ENCODE results near the gene RRP1. TPM values are rescaled to one million over a fixed set of nuclear protein-coding genes. Genes with fewer than 3 reads are reported as not detected.

RRP1 gene
- total RNA-seq, 1 experiment from 2014 or later = 76.7 TPM

GRCh38 chr21:43771698-43772424, 17.5 kb upstream of the RRP1 start:
- Histone ChIP-seq H2BK20ac (ENCODE audit: low read depth, low read length, poor library complexity, severe bottlenecking) (no peak overlapping the region), H3K9ac (ENCODE audit: extremely low read depth, insufficient read length, low read length) (no peak overlapping the region), H3K79me1 (ENCODE audit: insufficient read depth, low read depth, low read length, poor library complexity, severe bottlenecking) (no peaks in the 10 kb centered on the region), H4K8ac (replicated peaks; ENCODE audit: insufficient read length, low read depth, low read length) (no peak overlapping the region), H3K14ac (ENCODE audit: insufficient read depth, low read length) (no peak overlapping the region), H3K4me2 (ENCODE audit: insufficient read depth, insufficient read length, low read length) (no peak overlapping the region), H3K56ac (ENCODE audit: insufficient read length, low read depth, low read length) (no peak overlapping the region), H4K5ac (ENCODE audit: insufficient read length, low read depth, low read length) (no peak overlapping the region), H3K79me2 (ENCODE audit: insufficient read depth, low read length) (no peaks in the 10 kb centered on the region; the same call in 1 of the 2 replicates), H3K4me1 (ENCODE audit: insufficient read depth, low read length) (peaks cover 4% of the 10 kb centered on the region; the same call in 1 of the 2 replicates), H4K91ac (ENCODE audit: insufficient read length, low read depth, low read length) (no peak overlapping the region), H3K18ac (ENCODE audit: insufficient read length, low read depth, low read length) (no peak overlapping the region), H2AFZ (ENCODE audit: low read length) (no peak overlapping the region), H3K9me3 (ENCODE audit: control insufficient read depth, low read depth, low read length) (no peaks in the 10 kb centered on the region), H3K23me2 (ENCODE audit: insufficient read length, low read depth, low read length, poor library complexity, severe bottlenecking) (no peaks in the 10 kb centered on the region), H3K27me3 (ENCODE audit: insufficient read depth, low read length) (no peaks in the 10 kb centered on the region), H4K20me1 (ENCODE audit: control insufficient read depth, insufficient read depth, insufficient read length) (no peaks in the 10 kb centered on the region), H2BK120ac (ENCODE audit: low read depth, low read length, poor library complexity, severe bottlenecking) (no peak overlapping the region), H3K4ac (ENCODE audit: low read depth, low read length) (no peak overlapping the region), H2BK12ac (ENCODE audit: insufficient read length, low read depth, low read length) (no peak overlapping the region), H3K27ac (ENCODE audit: insufficient read length, low read depth, low read length) (no peak overlapping the region), H2BK5ac (ENCODE audit: insufficient read length, low read length) (no peak overlapping the region), H2BK15ac (ENCODE audit: low read depth, low read length) (no peak overlapping the region), H2AK5ac (ENCODE audit: insufficient read length, low read length) (no peak overlapping the region), H3K23ac (ENCODE audit: insufficient read length, low read depth, low read length) (no peak overlapping the region), H3T11ph (ENCODE audit: low read length) (no peak overlapping the region)
- H3K36me3 Mint-ChIP-seq (ENCODE audit: insufficient read depth in 1 of 3, low read depth in 3 of 3) = peaks cover 10 to 20% (median 18%) of the 10 kb centered on the region in 3 experiments; a peak in 6 of 7 replicates
- no CpG with 5 or more reads among the region's 13 CpGs for WGBS (ENCODE audit: extremely low coverage, insufficient read length, low lambda C conversion rate)
- H3K27me3 Mint-ChIP-seq (ENCODE audit: low read depth) = peaks cover 1% of the 10 kb centered on the region; the same call in 1 of the 2 replicates
- TF ChIP-seq CTCF (conservative IDR thresholded peaks at IDR 0.05) = no peak
- H3K4me1 Mint-ChIP-seq = peaks cover 50 to 51% of the 10 kb centered on the region in 2 experiments
- H3K9me3 Mint-ChIP-seq = no peaks in the 10 kb centered on the region; a peak in 1 of 5 replicates
- no peak for DNase-seq
- peak overlapping the region in 1 of 2 experiments; percentile 42; a peak in 2 of 5 replicates for H3K4me3 Mint-ChIP-seq
- H3K27ac Mint-ChIP-seq = peak overlapping the region in 2 of 3 experiments; percentile 23 to 60; a peak in 3 of 7 replicates

Measured in H9 (cell line).